Middle frontal gyrus (tissue), 1 donor: Measurements from ENCODE around the gene MAST2.
"Not testable (repeated sequence)": the region's sequence is repeated elsewhere in the genome, so short reads cannot be mapped to it uniquely, and the experiment has no call there.

Experiments
- DNase-seq: peaks from one replicate; pipeline ENCODE4 v3.0.0-alpha.2; 2015; ENCODE audit warnings: low spot score; ENCODE audit errors: extremely low spot score

The MAST2 gene

GRCh38 chr1:45809761-45810160, 6.3 kb downstream of the MAST2 start:
- DNase-seq: no peak

- no peak for DNase-seq
Observed at GRCh38 chr1:45814776-45815175, 11.4 kb downstream of the MAST2 start.

GRCh38 chr1:45815667-45816458, 12.5 kb downstream of the MAST2 start:
- no peak for DNase-seq

- no peak for DNase-seq
Observed at GRCh38 chr1:45820173-45820572, 16.8 kb downstream of the MAST2 start.

GRCh38 chr1:45820788-45821187, 17.4 kb downstream of the MAST2 start:
- DNase-seq: no peak

GRCh38 chr1:45822644-45823043, 19.2 kb downstream of the MAST2 start:
- no peak for DNase-seq

GRCh38 chr1:45824607-45825006, 21.2 kb downstream of the MAST2 start:
- DNase-seq: no peak

- DNase-seq: no peak
Observed at GRCh38 chr1:45827256-45827655, 23.8 kb downstream of the MAST2 start.

- DNase-seq: no peak
Observed at GRCh38 chr1:45828841-45829240, 25.4 kb downstream of the MAST2 start.

- no peak for DNase-seq
Observed at GRCh38 chr1:45833361-45833760, 29.9 kb downstream of the MAST2 start.

- no peak for DNase-seq
Observed at GRCh38 chr1:45834689-45835088, 31.3 kb downstream of the MAST2 start.

- DNase-seq: no peak
Observed at GRCh38 chr1:45836451-45836850, 33.0 kb downstream of the MAST2 start.

GRCh38 chr1:45836861-45837260, 33.4 kb downstream of the MAST2 start:
- DNase-seq: not testable (repeated sequence)

GRCh38 chr1:45838322-45838721, 34.9 kb downstream of the MAST2 start:
- not testable (repeated sequence) for DNase-seq

GRCh38 chr1:45840704-45841103, 37.3 kb downstream of the MAST2 start:
- DNase-seq: no peak

GRCh38 chr1:45842786-45843185, 39.4 kb downstream of the MAST2 start:
- no peak for DNase-seq

- DNase-seq: no peak
Observed at GRCh38 chr1:45843474-45843905, 40.1 kb downstream of the MAST2 start.

- not testable (repeated sequence) for DNase-seq
Observed at GRCh38 chr1:45844000-45844399, 40.6 kb downstream of the MAST2 start.

- DNase-seq: no peak
Observed at GRCh38 chr1:45846931-45847330, 43.5 kb downstream of the MAST2 start.

GRCh38 chr1:45848097-45848496, 44.7 kb downstream of the MAST2 start:
- no peak for DNase-seq

GRCh38 chr1:45848714-45849113, 45.3 kb downstream of the MAST2 start:
- DNase-seq: no peak

GRCh38 chr1:45850017-45850416, 46.6 kb downstream of the MAST2 start:
- no peak for DNase-seq

- DNase-seq: no peak
Observed at GRCh38 chr1:45854724-45855123, 51.3 kb downstream of the MAST2 start.
